NB4 (cell line): Measurements from ENCODE around the gene WDR75.

ENCODE experiments used
- CTCF ChIP-seq: IDR thresholded peaks from one replicate; pipeline ENCODE4 v1.5.1; 2012; ENCODE audit warnings: low read depth, low read length
- MAX ChIP-seq: IDR thresholded peaks from 2 replicates; pipeline ENCODE4 v1.6.1; 2011; ENCODE audit warnings: low read depth, low read length
- MYC ChIP-seq: IDR thresholded peaks from 2 replicates; pipeline ENCODE4 v1.6.1; 2011; ENCODE audit warnings: low read depth, low read length
- POLR2A ChIP-seq: IDR thresholded peaks from 2 replicates; pipeline ENCODE4 v1.6.1; 2011; ENCODE audit warnings: mild to moderate bottlenecking; ENCODE audit not compliant: insufficient read length; ENCODE audit errors: extremely low read depth

DNA sequence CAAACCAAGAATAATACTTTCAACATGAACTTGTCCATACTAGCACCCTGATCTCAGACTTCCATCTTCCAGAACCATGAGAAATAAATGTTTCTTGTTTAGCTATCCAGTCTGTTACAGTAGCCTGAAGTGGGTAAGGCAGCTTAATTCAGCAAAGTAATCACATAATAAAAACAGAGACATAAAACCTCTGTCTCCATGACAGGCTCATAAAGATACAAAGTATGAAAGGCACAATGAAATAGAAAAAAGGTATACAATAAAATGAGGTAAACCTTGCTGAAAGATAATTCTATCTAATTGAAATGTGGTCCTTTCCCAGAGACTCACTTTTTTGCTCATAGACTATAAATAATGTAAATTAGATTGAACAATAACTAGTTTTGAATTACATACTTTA lies 46.7 kb upstream of the WDR75 start:
- TF ChIP-seq CTCF = no peak
- no peak for TF ChIP-seq MYC
- no peak for TF ChIP-seq POLR2A
- no peak for TF ChIP-seq MAX
